Liver (tissue), 9 donors: ENCODE data around the gene CCSER2. TPM values are rescaled to one million over a fixed set of nuclear protein-coding genes. Genes with fewer than 3 reads are reported as not detected.
"Not testable (repeated sequence)": the region's sequence is repeated elsewhere in the genome, so short reads cannot be mapped to it uniquely, and the experiment has no call there.

Source experiments
- DNase-seq: peaks from one replicate; pipeline ENCODE4 v3.0.0-alpha.2; 2017; ENCODE audit warnings: low spot score
- H3K27ac ChIP-seq, 2 donors: one replicate each; pipeline ENCODE4 v1.7.0; 2013; ENCODE audit warnings: inconsistent platforms in 2 of 2, low read length in 2 of 2, control low read depth in 1 of 2, low read depth in 1 of 2, mild to moderate bottlenecking in 1 of 2
- H3K27me3 ChIP-seq, 4 donors: one replicate each; pipeline versions ENCODE4 v1.6.1 to v1.7.0; 2013; ENCODE audit warnings: low read length in 3 of 4, inconsistent platforms in 1 of 4, mild to moderate bottlenecking in 1 of 4, moderate library complexity in 1 of 4; ENCODE audit not compliant: control insufficient read depth in 4 of 4, insufficient read depth in 4 of 4
- H3K36me3 ChIP-seq, 4 donors: one replicate each; pipeline versions ENCODE4 v1.6.1 to v1.7.0; 2013; ENCODE audit warnings: low read length in 3 of 4, mild to moderate bottlenecking in 3 of 4, low read depth in 1 of 4, moderate library complexity in 1 of 4; ENCODE audit not compliant: control insufficient read depth in 4 of 4, insufficient read depth in 3 of 4
- H3K4me1 ChIP-seq, 4 donors: one replicate each; pipeline versions ENCODE4 v1.6.1 to v1.7.0; 2013; ENCODE audit warnings: low read length in 3 of 4, mild to moderate bottlenecking in 3 of 4, moderate library complexity in 1 of 4; ENCODE audit not compliant: control insufficient read depth in 4 of 4, insufficient read depth in 4 of 4
- H3K4me3 ChIP-seq, 3 donors: one replicate each; pipeline versions ENCODE4 v1.6.1 to v1.7.0; 2013; ENCODE audit warnings: low read length in 3 of 3, control low read depth in 1 of 3, low read depth in 1 of 3, mild to moderate bottlenecking in 1 of 3
- H3K9ac ChIP-seq, 2 donors: one replicate each; pipeline ENCODE4 v1.7.0; 2013; ENCODE audit warnings: low read length in 2 of 2, mild to moderate bottlenecking in 2 of 2, moderate library complexity in 2 of 2, control low read depth in 1 of 2, low read depth in 1 of 2
- H3K9me3 ChIP-seq, 4 donors: one replicate each; pipeline versions ENCODE4 v1.6.1 to v1.7.0; 2013; ENCODE audit warnings: low read length in 3 of 4; ENCODE audit not compliant: control insufficient read depth in 4 of 4
- EGR1 ChIP-seq, 2 donors: IDR thresholded peaks; 2 replicates each; pipeline ENCODE4 v1.6.1; 2016 to 2018; ENCODE audit warnings: antibody characterized with exemption in 2 of 2, low read depth in 2 of 2
- FOXA1 ChIP-seq: IDR thresholded peaks from 2 replicates; pipeline ENCODE4 v1.6.1; 2016; ENCODE audit warnings: antibody characterized with exemption
- FOXA2 ChIP-seq: IDR thresholded peaks from 2 replicates; pipeline ENCODE4 v1.6.1; 2016; ENCODE audit warnings: antibody characterized with exemption
- HNF4A ChIP-seq, 2 donors: conservative IDR thresholded peaks; 2 replicates each; pipeline ENCODE4 v1.6.1; 2016; ENCODE audit warnings: antibody characterized with exemption in 2 of 2, mild to moderate bottlenecking in 2 of 2
- HNF4G ChIP-seq: IDR thresholded peaks from 2 replicates; pipeline ENCODE4 v1.6.1; 2016; ENCODE audit warnings: antibody characterized with exemption
- JUND ChIP-seq, 2 donors: IDR thresholded peaks; 2 replicates each; pipeline ENCODE4 v1.6.1; 2016; ENCODE audit warnings: antibody characterized with exemption in 2 of 2
- NR2F2 ChIP-seq: IDR thresholded peaks from 2 replicates; pipeline ENCODE4 v1.6.1; 2016; ENCODE audit warnings: antibody characterized with exemption
- RAD21 ChIP-seq, 2 donors: IDR thresholded peaks; 2 replicates each; pipeline ENCODE4 v1.6.1; 2016; ENCODE audit warnings: antibody characterized with exemption in 2 of 2, mild to moderate bottlenecking in 2 of 2
- RXRA ChIP-seq, 2 donors: IDR thresholded peaks; 2 replicates each; pipeline ENCODE4 v1.6.1; 2017 to 2018; ENCODE audit warnings: antibody characterized with exemption in 2 of 2, mild to moderate bottlenecking in 1 of 2
- SP1 ChIP-seq: IDR thresholded peaks from 2 replicates; pipeline ENCODE4 v1.6.1; 2018; ENCODE audit warnings: antibody characterized with exemption, mild to moderate bottlenecking
- TAF1 ChIP-seq: conservative IDR thresholded peaks from 2 replicates; pipeline ENCODE4 v1.6.1; 2016; ENCODE audit warnings: antibody characterized with exemption, mild to moderate bottlenecking
- YY1 ChIP-seq: IDR thresholded peaks from 2 replicates; pipeline ENCODE4 v1.6.1; 2016; ENCODE audit warnings: antibody characterized with exemption, mild to moderate bottlenecking
- WGBS: extraction: QIAGEN DNeasy Blood & Tissue Kit; methylation state at CpG from one replicate; pipeline ENCODE4 v1.1.7; 2013; 5-methylcytosine and 5-hydroxymethylcytosine counted together
- polyA plus RNA-seq, 2 donors: library from polyadenylated mRNA; stranded (reverse) in 1 of 2; unstranded in 1 of 2; fragments of 200-250 nt in 1 of 2; fragments of >200 nt in 1 of 2; fragmentation: Nextera tagmentation in 1 of 2; extraction: Ambion mirVana in 1 of 2; gene quantifications; one replicate each; pipeline versions ENCODE4 v1.2.1 to v1.2.3, GENCODE V29; 2013 to 2015
- total RNA-seq, 2 donors: library from RNA; depleted of rRNA; stranded (reverse); fragments of >200 nt; gene quantifications; one replicate each; pipeline ENCODE4 v1.2.3, GENCODE V29; 2014
- TF ChIP-seq, protein P1 (sequence below): IDR thresholded peaks from 2 replicates; pipeline ENCODE4 v1.6.1; 2016; ENCODE audit warnings: antibody characterized with exemption
- TF ChIP-seq, protein P2 (sequence below): IDR thresholded peaks from 2 replicates; pipeline ENCODE4 v1.6.1; 2016; ENCODE audit warnings: antibody characterized with exemption, mild to moderate bottlenecking
- TF ChIP-seq, protein P3 (sequence below): IDR thresholded peaks from 2 replicates; pipeline ENCODE4 v1.6.1; 2016; ENCODE audit warnings: antibody characterized with exemption
- TF ChIP-seq, protein P4 (sequence below): fragments of 150-350 bp; IDR thresholded peaks from 2 replicates; pipeline ENCODE4 v1.5.1; 2017; ENCODE audit warnings: improper control_type of control experiment, low read depth, low read length; ENCODE audit not compliant: missing input control
- donor health status: healthy.
- donor health status: healthy.
- donor health status: healthy.
- donor health status: healthy.
- donor health status: healthy.

CCSER2 gene
- total and polyA plus RNA-seq, 4 donors, result 5.6 to 18.2 (median 12.1) TPM

DNA sequence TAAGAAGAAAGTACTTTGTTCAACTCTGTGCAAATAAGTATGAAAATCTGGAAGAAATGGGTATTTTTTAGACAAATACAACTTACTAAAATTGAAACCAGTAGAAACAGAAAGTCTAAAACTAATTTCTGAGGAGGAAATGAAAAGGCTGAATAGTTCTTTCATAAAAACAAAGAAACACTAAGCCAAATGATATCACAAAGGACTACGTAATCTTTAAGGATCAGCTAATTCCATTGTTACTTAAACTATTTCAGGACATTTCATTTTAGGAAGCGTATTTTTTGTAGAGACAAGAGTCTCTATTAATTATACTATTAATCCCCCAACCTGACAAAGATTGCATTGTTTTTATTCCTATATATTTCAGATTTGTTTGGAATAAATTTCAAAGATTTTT is 11.2 kb upstream of the CCSER2 start:
- Histone ChIP-seq H3K9ac (no peak overlapping the region), H3K27me3 (no peaks in the 10 kb centered on the region), H3K4me3 (no peak overlapping the region), H3K27ac (no peak overlapping the region), H3K4me1 (no peaks in the 10 kb centered on the region), H3K36me3 (no peaks in the 10 kb centered on the region), H3K9me3 (no peaks in the 10 kb centered on the region)
- no peak for DNase-seq
- WGBS, result 82% methylated on average over 2 of the region's 2 CpGs
- no peak for TF ChIP-seq RAD21 (IDR thresholded peaks at IDR 0.05)

DNA sequence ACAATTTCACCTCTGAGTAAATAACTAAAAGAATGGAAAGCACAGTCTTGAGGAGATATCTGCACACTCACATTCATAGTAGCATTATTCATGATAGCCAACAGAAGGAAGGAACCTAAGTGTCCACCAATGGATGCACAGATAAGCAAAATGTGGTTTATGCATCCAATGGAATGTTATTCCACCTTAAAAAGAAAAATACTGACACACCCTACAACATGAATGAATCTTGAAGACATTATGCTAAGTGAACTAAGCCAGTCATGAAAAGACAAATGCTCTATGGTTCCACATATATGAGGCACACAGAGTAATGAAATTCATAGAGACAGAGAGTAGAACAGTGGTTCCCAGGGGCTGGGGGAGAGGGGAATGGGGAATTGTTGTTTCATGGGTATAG is 6.5 kb upstream of the CCSER2 start:
- H3K27ac ChIP-seq, result no peak overlapping the region
- no peaks in the 10 kb centered on the region for H3K36me3 ChIP-seq
- no peaks in the 10 kb centered on the region for H3K4me1 ChIP-seq
- TF ChIP-seq YY1 (no peak), NR2F2 (no peak), RXRA (IDR thresholded peaks at IDR 0.05) (no peak), SP1 (no peak), FOXA1 (no peak), HNF4A (conservative IDR thresholded peaks at IDR 0.05) (no peak), TAF1 (no peak), EGR1 (IDR thresholded peaks at IDR 0.05; ENCODE audit: low read depth in 2 of 2) (no peak), HNF4G (no peak), FOXA2 (no peak), JUND (IDR thresholded peaks at IDR 0.05) (no peak)
- TF ChIP-seq, protein P1, sequence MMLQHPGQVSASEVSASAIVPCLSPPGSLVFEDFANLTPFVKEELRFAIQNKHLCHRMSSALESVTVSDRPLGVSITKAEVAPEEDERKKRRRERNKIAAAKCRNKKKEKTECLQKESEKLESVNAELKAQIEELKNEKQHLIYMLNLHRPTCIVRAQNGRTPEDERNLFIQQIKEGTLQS, result no peak
- TF ChIP-seq, protein P2, sequence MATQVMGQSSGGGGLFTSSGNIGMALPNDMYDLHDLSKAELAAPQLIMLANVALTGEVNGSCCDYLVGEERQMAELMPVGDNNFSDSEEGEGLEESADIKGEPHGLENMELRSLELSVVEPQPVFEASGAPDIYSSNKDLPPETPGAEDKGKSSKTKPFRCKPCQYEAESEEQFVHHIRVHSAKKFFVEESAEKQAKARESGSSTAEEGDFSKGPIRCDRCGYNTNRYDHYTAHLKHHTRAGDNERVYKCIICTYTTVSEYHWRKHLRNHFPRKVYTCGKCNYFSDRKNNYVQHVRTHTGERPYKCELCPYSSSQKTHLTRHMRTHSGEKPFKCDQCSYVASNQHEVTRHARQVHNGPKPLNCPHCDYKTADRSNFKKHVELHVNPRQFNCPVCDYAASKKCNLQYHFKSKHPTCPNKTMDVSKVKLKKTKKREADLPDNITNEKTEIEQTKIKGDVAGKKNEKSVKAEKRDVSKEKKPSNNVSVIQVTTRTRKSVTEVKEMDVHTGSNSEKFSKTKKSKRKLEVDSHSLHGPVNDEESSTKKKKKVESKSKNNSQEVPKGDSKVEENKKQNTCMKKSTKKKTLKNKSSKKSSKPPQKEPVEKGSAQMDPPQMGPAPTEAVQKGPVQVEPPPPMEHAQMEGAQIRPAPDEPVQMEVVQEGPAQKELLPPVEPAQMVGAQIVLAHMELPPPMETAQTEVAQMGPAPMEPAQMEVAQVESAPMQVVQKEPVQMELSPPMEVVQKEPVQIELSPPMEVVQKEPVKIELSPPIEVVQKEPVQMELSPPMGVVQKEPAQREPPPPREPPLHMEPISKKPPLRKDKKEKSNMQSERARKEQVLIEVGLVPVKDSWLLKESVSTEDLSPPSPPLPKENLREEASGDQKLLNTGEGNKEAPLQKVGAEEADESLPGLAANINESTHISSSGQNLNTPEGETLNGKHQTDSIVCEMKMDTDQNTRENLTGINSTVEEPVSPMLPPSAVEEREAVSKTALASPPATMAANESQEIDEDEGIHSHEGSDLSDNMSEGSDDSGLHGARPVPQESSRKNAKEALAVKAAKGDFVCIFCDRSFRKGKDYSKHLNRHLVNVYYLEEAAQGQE, result no peak
- TF ChIP-seq, protein P3, sequence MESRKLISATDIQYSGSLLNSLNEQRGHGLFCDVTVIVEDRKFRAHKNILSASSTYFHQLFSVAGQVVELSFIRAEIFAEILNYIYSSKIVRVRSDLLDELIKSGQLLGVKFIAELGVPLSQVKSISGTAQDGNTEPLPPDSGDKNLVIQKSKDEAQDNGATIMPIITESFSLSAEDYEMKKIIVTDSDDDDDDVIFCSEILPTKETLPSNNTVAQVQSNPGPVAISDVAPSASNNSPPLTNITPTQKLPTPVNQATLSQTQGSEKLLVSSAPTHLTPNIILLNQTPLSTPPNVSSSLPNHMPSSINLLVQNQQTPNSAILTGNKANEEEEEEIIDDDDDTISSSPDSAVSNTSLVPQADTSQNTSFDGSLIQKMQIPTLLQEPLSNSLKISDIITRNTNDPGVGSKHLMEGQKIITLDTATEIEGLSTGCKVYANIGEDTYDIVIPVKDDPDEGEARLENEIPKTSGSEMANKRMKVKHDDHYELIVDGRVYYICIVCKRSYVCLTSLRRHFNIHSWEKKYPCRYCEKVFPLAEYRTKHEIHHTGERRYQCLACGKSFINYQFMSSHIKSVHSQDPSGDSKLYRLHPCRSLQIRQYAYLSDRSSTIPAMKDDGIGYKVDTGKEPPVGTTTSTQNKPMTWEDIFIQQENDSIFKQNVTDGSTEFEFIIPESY, result no peak
- TF ChIP-seq, protein P4, sequence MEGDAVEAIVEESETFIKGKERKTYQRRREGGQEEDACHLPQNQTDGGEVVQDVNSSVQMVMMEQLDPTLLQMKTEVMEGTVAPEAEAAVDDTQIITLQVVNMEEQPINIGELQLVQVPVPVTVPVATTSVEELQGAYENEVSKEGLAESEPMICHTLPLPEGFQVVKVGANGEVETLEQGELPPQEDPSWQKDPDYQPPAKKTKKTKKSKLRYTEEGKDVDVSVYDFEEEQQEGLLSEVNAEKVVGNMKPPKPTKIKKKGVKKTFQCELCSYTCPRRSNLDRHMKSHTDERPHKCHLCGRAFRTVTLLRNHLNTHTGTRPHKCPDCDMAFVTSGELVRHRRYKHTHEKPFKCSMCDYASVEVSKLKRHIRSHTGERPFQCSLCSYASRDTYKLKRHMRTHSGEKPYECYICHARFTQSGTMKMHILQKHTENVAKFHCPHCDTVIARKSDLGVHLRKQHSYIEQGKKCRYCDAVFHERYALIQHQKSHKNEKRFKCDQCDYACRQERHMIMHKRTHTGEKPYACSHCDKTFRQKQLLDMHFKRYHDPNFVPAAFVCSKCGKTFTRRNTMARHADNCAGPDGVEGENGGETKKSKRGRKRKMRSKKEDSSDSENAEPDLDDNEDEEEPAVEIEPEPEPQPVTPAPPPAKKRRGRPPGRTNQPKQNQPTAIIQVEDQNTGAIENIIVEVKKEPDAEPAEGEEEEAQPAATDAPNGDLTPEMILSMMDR, result no peak
- no peaks in the 10 kb centered on the region for H3K9me3 ChIP-seq
- H3K27me3 ChIP-seq, result no peaks in the 10 kb centered on the region
- no peak overlapping the region for H3K9ac ChIP-seq
- DNase-seq, result no peak
- H3K4me3 ChIP-seq, result no peak overlapping the region

DNA sequence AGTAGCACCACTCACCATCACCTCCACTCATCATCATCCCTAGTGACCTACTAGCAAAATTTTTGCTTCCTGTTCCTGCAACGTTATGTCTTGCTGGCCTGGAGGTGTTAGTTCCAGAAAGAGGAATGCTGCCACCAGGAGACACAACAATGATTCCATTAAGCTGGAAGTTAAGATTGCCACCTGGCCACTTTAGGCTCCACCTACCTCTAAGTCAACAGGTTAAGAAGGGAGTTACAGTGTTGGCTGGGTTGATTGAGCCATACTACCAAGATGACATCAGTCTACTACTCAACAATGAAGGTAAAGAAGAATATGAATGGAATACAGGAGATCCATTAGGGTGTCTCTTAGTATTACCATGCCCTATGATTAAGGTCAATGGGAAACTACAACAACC is 4.8 kb upstream of the CCSER2 start:
- H3K27me3 ChIP-seq, H3K9ac ChIP-seq, H3K36me3 ChIP-seq, DNase-seq, H3K4me1 ChIP-seq, H3K9me3 ChIP-seq, H3K27ac ChIP-seq, H3K4me3 ChIP-seq: not testable (repeated sequence)
- 62% methylated on average over 1 of the region's 1 CpG for WGBS

DNA sequence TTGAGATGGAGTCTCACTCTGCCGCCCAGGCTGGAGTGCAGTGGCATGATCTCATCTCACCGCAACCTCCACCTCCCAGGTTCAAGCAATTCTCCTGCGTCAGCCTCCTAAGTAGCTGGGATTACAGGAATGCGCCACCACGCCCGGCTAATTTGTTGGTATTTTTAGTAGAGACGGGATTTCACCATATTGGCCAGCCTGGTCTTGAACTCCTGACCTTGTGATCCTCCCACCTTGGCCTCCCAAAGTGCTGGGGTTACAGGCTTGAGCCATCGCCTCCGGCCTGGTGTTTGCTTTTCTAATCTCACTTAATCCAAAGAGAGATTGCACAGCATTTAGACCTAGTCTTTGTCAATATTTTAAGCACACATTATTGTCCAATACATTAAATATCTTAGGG is 1.4 kb upstream of the CCSER2 start:
- not testable (repeated sequence) for H3K27ac ChIP-seq, DNase-seq, H3K36me3 ChIP-seq, H3K9ac ChIP-seq, H3K9me3 ChIP-seq, H3K4me3 ChIP-seq, H3K27me3 ChIP-seq
- H3K4me1 ChIP-seq, result peaks cover 0 to 26% (median 9%) of the 10 kb centered on the region in 4 donors
- WGBS, result 83% methylated on average over 9 of the region's 9 CpGs
